Measurements from ENCODE around the gene SIN3A. TPM values are rescaled to one million over a fixed set of nuclear protein-coding genes. Genes with fewer than 3 reads are reported as not detected.
"Not testable (repeated sequence)": the region's sequence is repeated elsewhere in the genome, so short reads cannot be mapped to it uniquely, and the experiment has no call there.

SIN3A gene
- total RNA-seq (2014; rRNA removed; shearing (Covaris generic)): 59.8 and 68.5 TPM in 2 replicates

DNA sequence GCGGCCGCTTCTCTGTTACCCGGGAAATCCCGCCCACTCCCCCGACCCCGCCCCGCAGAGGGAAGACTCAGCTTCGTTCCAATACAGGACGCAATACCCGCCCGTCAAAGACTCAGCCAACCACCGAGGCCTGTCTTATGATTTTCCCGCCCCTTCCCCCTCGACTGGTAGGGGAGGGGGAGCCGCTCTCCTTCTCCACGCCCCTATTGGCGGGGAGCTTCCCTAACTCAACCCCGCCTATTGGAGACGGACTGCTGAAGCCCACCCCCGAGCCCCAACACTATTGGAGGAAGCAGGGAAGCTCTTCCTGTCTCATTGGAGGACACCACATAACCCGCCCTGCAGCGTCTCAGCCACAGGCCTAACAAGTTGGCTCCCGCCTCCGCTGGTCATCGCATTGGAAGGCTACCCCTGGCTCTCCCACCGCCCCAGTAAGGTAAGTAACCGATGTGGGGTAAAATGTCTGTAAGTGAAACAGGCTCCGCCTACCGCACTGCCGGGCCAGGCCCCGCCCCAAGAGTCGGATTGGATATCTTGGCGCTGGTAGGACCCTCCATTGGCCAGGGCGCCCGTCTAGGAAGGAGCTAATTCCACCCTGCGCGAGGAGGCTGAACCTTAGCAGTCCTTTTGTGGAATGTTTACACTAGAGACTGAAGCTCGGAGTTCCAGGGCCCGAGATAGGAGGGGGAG is at the start of gene SIN3A:
TSS of gene SIN3A (minus strand) at position 17 of the 690 bp plus-strand sequence. CDS start 21,315 bp downstream, outside the sequence.
- Histone ChIP-seq H3K9me3 (replicated peaks) (no peaks in the 10 kb centered on the region), H3K4me1 (no peaks in the 10 kb centered on the region), H3K27me3 (no peaks in the 10 kb centered on the region), H3K36me3 (no peaks in the 10 kb centered on the region), H3K4me3 (peak within 1 kb of the TSS; percentile 77), H3K27ac (peak within 1 kb of the TSS; percentile 91)
- DNase-seq: peak; percentile 100

DNA sequence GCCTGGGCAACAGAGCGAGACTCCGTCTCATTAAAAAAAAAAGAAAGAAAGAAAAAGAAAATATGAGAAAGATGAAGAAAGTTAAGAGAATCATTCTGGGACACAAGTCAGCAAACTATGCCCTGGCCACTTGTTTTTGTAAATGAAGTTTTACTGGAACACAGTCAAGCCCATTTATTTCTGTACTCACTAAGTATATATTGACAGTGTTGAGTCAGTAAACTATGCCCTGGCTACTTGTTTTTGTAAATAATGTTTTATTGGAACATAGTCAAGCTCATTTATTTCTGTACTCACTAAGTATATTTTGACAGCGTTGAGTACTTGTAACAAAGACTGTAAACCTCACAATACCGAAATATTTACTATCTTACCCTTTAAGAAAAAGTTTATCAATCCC is 42.2 kb upstream of the SIN3A start:
- Histone ChIP-seq H3K27me3 (no peaks in the 10 kb centered on the region), H3K36me3 (peaks cover 16% of the 10 kb centered on the region; the same call in 1 of the 2 replicates), H3K4me3 (no peak overlapping the region), H3K4me1 (no peaks in the 10 kb centered on the region), H3K27ac (no peak overlapping the region), H3K9me3 (replicated peaks) (no peaks in the 10 kb centered on the region)
- DNase-seq: no peak

DNA sequence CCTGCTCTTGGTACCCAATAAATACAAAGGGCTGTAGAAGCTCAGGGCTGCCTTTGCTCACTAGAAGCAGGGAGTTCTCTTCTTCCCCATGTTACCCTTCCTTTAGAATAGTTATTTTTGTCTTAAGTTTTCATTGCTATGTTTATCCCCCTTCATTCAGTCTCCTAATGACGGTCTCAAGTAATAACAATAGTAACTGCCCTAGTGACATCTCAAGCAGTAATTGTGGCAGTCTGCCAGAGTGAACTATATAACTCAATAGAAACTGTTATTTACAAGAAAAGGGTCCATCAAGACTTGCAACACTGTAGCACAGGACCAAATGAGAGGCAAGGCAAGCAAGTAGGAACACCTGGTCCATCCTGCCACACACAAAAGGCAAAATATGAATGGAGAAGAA is 32.5 kb upstream of the SIN3A start:
- Histone ChIP-seq H3K4me3 (no peak overlapping the region), H3K9me3 (replicated peaks) (no peaks in the 10 kb centered on the region), H3K27ac (no peak overlapping the region), H3K4me1 (no peaks in the 10 kb centered on the region), H3K27me3 (no peaks in the 10 kb centered on the region), H3K36me3 (peaks cover 22% of the 10 kb centered on the region)
- no peak for DNase-seq

DNA sequence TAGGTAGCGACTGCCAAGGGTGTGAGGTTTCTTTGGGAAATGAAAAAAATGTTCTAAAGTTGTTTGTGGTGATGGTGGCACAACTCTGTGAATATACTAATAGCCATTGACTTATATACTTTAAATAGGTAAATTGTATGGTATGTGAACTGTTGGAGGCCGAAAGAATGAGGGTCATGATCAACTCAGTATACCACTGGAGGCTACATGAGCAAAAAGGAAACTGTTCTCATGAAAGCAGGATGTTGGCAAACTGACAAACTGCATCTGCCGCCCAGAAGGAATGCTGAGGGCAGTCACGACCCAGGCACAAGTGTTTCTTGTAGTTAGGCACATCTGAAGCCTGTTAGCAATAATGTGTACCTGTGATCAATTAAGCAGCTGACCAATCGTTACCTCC is 32.1 kb upstream of the SIN3A start:
- H3K9me3 ChIP-seq (replicated peaks); H3K4me3 ChIP-seq; H3K4me1 ChIP-seq; H3K27me3 ChIP-seq; DNase-seq; H3K27ac ChIP-seq: not testable (repeated sequence)
- H3K36me3 ChIP-seq: peaks cover 26% of the 10 kb centered on the region

DNA sequence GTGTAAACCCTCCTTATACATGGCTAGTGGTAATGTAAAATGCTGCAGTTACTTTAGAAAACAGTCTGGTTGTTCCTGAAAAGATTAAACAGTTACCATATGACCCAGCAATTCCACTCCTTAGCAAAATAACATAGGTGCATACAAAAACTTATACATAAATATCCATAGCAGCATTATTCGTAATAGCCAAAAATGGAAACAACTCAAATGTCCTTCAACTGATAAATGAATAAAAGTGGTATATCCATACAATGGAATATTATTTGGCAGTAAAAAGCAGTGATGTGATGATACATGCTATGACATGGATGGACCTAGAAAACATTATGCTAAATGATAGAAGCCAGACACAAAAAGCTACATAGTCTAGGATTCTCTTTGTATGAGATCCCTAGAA is 31.6 kb upstream of the SIN3A start:
- Histone ChIP-seq H3K27ac (no peak overlapping the region), H3K9me3 (replicated peaks) (no peaks in the 10 kb centered on the region), H3K4me3 (no peak overlapping the region), H3K4me1 (no peaks in the 10 kb centered on the region), H3K36me3 (peaks cover 27% of the 10 kb centered on the region), H3K27me3 (no peaks in the 10 kb centered on the region)
- DNase-seq: no peak

DNA sequence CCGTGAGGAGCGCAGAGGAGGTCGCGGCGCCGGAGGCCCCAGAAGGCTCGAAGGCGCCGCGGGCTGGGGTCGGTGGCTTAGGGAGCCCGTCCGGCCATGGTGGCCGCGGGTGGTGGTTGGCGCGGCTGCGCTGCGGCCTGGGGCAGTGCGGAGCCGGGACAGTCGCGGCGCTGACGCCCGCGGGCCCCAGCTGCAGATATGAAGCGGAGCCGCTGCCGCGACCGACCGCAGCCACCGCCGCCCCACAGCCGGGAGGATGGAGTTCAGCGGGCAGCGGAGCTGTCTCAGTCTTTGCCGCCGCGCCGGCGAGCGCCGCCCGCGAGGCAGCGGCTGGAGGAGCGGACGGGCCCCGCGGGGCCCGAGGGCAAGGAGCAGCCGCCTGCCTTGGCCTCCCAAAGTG is 29.0 kb upstream of the SIN3A start:
- H3K36me3 ChIP-seq: peaks cover 15% of the 10 kb centered on the region
- not testable (repeated sequence) for DNase-seq, H3K27me3 ChIP-seq

DNA sequence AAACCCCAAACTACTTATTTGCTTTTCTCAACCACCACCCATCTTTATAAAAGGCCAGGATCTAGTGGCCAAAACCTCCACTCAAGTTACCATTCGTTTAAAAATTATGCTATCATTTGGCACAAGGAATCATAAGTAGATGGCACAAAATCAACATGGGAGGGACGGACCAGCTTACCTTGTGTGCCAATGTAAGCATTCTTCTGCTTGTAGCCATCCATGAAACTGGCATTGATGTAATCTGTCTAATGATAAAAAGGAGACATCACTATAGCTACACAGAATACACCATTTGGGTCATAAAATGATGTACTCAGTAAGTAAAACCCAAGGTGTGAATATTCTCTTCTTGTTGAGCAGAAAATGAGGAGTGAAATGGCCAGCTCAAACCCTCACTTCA is 28.2 kb upstream of the SIN3A start:
- H3K4me3 ChIP-seq: no peak overlapping the region
- no peaks in the 10 kb centered on the region for H3K27me3 ChIP-seq
- no peaks in the 10 kb centered on the region for H3K9me3 ChIP-seq (replicated peaks)
- H3K4me1 ChIP-seq: no peaks in the 10 kb centered on the region
- no peak for DNase-seq
- H3K27ac ChIP-seq: no peak overlapping the region
- peaks cover 15% of the 10 kb centered on the region for H3K36me3 ChIP-seq

More for the DNA sequence above, 29.0 kb upstream of the SIN3A start:
- not testable (repeated sequence) for H3K4me3 ChIP-seq; H3K27ac ChIP-seq; H3K4me1 ChIP-seq; H3K9me3 ChIP-seq (replicated peaks)

DNA sequence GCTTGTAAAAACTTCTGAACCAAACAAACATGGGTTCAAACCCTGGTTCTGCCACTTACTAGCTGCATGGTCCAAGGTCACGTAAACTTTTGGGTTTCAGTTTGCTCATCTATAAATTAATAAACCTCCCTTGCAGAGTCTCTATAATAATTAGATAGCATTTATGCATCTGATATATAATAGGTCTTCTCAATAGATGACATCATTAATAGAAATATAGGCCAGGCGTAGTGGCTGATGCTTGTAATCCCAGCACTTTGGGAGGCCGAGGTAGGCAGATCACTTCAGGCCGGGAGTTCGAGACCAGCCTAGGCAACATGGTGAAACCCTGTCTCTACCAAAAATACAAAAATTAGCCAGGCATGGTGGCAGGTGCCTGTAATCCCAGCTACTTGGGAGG is 25.6 kb upstream of the SIN3A start:
- not testable (repeated sequence) for H3K4me3 ChIP-seq; H3K27ac ChIP-seq; H3K4me1 ChIP-seq; H3K27me3 ChIP-seq; DNase-seq; H3K9me3 ChIP-seq (replicated peaks)
- peaks cover 14% of the 10 kb centered on the region for H3K36me3 ChIP-seq

DNA sequence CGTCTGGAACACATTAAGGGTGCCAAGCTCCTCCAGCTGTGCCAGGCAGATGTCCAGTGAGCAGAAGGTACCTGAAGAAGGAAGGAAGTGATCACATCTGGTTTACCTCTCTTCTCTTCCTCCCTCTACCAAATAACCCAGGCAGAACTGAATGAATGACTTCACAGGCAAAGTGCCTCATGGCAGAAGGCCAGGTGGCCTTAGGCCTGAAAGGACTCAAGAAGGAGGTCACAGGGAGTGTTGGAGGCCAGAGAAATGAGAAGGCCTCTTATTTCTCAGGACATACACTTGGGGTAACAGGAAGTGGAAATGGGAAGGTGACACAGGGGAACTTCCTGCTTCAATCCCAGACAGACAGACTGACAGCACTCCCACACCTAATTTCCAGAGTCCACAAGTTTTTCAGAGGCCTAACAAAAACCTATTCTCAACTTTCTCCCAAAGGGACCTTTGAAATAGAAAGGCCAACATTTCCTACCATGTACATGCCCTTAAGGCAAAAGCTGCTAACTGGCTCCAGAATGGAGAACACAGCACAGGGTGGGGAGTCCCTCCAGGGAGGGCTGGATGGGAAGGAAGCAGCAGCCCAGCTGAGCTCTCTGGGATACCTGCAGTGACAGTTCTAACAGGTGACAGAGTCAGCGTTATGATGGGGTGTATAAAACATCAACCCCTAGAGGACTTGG is 17.6 kb upstream of the SIN3A start:
- H3K27me3 ChIP-seq: no peaks in the 10 kb centered on the region
- no peak overlapping the region for H3K27ac ChIP-seq
- no peak overlapping the region for H3K4me3 ChIP-seq
- peaks cover 25% of the 10 kb centered on the region; the same call in 1 of the 2 replicates for H3K36me3 ChIP-seq
- no peak for DNase-seq
- no peaks in the 10 kb centered on the region for H3K4me1 ChIP-seq
- H3K9me3 ChIP-seq (replicated peaks): no peaks in the 10 kb centered on the region

DNA sequence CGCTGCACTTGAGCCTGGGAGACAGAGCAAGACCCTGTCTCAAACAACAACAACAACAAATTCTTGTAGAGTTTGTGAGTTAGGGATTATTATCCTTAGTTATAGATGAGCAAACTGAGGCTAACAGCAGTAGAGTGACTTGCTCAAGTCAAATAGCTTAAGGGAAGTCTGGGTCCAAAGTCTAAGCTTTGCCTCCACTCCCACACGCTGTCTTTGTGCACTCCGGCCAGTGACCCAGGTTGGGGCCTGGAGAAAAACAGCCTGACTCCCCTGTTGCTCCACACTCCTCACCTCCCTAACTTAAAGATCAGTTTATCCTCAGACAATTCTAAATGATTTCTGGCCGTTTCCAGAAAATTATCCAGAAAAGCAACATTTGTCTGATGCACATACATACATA is 9.2 kb upstream of the SIN3A start:
- Histone ChIP-seq H3K4me3 (no peak overlapping the region), H3K36me3 (peaks cover 4% of the 10 kb centered on the region; the same call in 1 of the 2 replicates), H3K27ac (no peak overlapping the region), H3K9me3 (replicated peaks) (no peaks in the 10 kb centered on the region), H3K4me1 (no peaks in the 10 kb centered on the region), H3K27me3 (no peaks in the 10 kb centered on the region)
- no peak for DNase-seq

DNA sequence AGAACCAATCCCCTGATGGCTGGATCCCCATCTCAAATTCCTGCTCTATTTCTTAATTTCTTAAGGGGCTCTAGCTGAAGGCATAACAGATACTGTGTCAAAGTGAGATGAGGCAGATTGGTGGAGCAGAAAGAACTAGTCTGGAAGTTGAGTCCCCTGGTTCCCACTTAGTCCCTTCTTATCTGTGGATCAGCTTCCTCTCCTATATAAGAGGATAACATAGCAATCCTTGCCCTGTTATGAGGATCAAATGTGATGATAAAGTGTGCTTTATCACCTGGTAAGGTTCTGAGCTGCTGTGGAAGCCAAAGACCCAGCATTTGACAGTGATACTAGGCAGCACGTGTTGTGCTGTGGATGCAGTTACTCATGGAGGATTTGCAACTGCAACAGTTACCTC is 8.1 kb upstream of the SIN3A start:
- Histone ChIP-seq H3K27me3 (no peaks in the 10 kb centered on the region), H3K4me3 (no peak overlapping the region), H3K4me1 (no peaks in the 10 kb centered on the region), H3K27ac (no peak overlapping the region), H3K36me3 (no peaks in the 10 kb centered on the region), H3K9me3 (replicated peaks) (no peaks in the 10 kb centered on the region)
- DNase-seq: no peak

DNA sequence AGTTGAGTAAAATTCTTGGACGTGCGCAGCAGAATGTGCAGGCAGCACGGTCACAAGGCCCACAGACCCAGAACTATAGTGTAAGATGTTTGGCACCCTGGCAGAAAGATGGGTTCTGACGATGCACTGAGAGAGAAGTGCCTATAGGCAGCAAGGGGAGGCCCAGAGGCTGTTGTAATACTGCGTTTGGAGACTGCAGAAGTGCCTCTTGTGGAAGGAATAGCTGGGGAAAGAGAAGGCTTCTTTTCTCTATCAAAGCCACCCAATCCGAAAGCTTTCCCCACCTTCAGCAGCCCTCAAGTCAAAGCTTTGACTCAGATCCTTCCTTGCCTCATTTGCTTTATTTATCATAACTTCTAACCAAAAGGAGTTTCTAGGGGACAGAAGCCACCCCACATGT is 5.2 kb upstream of the SIN3A start:
- no peaks in the 10 kb centered on the region for H3K4me1 ChIP-seq
- DNase-seq: no peak
- no peaks in the 10 kb centered on the region for H3K9me3 ChIP-seq (replicated peaks)
- H3K27me3 ChIP-seq: no peaks in the 10 kb centered on the region
- no peak overlapping the region for H3K27ac ChIP-seq
- H3K4me3 ChIP-seq: no peak overlapping the region; the same call in 1 of the 2 replicates
- H3K36me3 ChIP-seq: no peaks in the 10 kb centered on the region

DNA sequence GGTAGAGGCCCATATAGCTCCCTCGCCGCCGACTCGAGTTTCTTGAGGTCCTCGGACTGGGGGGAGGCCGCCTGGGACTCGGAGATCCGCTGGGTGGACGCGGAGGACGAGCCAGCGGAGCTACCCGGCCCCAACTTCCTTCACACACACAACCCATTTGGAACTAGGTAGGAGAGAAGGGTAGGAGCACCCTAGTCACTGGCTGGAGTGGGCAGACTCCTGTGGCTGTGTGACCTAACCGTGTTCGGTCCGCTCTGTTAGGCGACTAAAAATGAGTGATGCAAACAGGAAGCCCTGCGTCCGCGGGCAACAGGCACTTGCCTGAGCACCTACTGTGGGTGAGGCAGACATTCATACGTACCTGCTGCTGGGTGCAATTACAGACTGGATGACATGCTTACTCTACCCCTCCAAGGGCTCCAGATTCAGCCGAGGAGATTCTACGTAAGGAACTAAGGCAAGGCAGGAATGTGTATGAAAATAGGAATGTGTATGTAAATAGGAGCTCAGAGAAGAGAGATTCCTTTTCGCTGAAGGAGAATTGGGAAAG is 4.6 kb upstream of the SIN3A start:
- Histone ChIP-seq H3K27me3 (no peaks in the 10 kb centered on the region), H3K4me3 (peak overlapping the region; percentile 77), H3K4me1 (no peaks in the 10 kb centered on the region), H3K27ac (peak overlapping the region; percentile 49), H3K36me3 (no peaks in the 10 kb centered on the region), H3K9me3 (replicated peaks) (no peaks in the 10 kb centered on the region)
- DNase-seq: peak; percentile 38 to 66

DNA sequence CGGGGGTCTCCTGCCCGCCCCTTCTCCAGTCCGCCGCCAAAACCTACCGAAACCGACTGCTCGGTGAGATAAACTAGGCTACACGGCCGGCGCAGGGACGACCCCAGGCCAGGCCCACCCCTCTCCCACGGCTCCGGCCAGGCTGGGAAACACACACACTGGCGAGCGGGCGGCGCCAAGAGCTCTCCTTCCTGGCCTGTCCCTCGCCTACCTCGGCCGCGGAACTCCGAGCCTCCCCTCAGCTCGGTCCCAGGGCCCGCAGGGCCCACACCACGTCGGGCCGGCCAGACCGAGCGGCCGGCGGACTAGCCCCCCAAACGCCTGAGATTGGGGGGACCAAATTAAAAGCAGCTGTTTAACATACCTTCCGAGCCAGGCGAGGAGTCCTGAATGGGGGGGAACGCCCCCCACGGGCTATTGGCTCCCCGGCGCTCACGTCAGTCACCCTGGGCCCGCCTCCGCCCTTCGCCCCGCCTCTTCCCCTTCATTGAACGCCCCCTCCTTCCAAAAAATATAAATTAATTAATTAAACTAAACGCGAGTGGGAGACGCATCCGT is 4.0 kb upstream of the SIN3A start:
- Histone ChIP-seq H3K27ac (peak overlapping the region; percentile 49), H3K4me1 (no peaks in the 10 kb centered on the region), H3K36me3 (no peaks in the 10 kb centered on the region), H3K4me3 (peak overlapping the region; percentile 77), H3K27me3 (no peaks in the 10 kb centered on the region), H3K9me3 (replicated peaks) (no peaks in the 10 kb centered on the region)
- peak; percentile 80 to 84 for DNase-seq
